ENCODE data around the gene MLLT3.

DNA sequence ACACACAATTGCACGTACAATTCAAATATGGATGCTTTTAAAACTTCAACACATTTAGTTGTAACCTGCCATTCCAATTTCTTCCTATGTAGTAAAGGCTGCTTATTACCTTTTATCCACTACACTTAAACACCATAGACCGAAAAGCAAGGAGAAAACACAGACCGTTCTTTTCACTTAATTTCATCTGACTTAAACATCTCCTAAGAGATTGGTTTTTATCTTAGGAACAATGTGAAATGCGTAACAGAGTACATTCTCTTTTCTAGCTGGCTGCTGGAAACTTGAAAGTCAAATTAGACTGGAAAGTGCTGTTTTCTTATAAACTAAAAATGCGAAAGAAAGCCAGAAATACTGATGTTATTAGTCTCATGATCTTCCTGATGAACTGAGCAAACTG, 241.8 kb downstream of the MLLT3 start:
- TF ChIP-seq, protein P1, sequence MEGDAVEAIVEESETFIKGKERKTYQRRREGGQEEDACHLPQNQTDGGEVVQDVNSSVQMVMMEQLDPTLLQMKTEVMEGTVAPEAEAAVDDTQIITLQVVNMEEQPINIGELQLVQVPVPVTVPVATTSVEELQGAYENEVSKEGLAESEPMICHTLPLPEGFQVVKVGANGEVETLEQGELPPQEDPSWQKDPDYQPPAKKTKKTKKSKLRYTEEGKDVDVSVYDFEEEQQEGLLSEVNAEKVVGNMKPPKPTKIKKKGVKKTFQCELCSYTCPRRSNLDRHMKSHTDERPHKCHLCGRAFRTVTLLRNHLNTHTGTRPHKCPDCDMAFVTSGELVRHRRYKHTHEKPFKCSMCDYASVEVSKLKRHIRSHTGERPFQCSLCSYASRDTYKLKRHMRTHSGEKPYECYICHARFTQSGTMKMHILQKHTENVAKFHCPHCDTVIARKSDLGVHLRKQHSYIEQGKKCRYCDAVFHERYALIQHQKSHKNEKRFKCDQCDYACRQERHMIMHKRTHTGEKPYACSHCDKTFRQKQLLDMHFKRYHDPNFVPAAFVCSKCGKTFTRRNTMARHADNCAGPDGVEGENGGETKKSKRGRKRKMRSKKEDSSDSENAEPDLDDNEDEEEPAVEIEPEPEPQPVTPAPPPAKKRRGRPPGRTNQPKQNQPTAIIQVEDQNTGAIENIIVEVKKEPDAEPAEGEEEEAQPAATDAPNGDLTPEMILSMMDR (IDR thresholded peaks at IDR 0.05), result no peak
- TF ChIP-seq POLR2A (IDR thresholded peaks at IDR 0.05), result no peak

Data from vagina (tissue), 2 donors.